Stimulated activated CD4-positive, alpha-beta T cell treated with anti-CD3 and anti-CD28 coated beads, TNF-alpha, amount 100 ng/mL, for 24 hours (primary cell): ENCODE measurements around the gene XKR3.
"Not testable (repeated sequence)": the region's sequence is repeated elsewhere in the genome, so short reads cannot be mapped to it uniquely, and the experiment has no call there.

ENCODE experiments used
- DNase-seq, 3 experiments: peaks; one replicate each; pipeline ENCODE4 v3.0.0-alpha.2; 2020; ENCODE audit warnings: low read depth in 3 of 3

The XKR3 gene

DNA sequence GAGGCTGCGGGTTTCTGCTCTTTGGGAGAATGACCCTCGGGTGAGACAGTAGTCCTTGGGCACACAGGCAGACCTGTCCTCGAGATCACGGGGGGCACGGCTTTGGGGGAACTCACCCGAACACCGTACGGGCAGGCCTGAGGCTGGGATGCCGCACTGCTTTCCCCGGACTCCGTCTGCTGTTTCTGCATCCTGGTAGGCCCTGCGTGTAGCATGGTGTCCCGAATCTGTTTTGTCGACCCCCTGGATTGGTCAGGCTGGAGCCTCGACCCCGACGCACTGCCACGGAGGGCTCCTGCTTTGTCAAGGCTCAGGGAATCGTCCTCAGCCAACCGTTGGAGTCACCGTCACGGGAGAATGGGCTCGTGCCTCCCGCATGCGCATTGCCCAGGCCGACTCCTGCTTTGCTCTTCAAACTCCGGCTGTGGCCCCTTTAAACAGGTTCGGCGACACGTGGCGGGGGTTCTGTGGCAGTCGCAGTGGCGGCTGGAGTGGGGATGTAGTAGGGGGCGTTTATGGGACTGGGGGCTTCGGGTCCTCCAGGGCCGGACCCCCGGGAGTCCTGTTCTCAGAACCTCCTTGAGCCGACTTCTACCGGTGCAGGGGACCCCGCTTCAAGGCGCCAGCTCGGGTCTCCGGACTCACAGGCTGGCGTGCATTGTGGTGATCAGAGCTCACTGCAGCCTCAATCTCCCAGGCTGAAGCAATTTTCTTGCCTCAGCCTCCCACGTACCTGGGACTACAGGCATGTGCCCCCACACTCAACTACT, 76.9 kb downstream of the XKR3 start:
- not testable (repeated sequence) for DNase-seq

DNA sequence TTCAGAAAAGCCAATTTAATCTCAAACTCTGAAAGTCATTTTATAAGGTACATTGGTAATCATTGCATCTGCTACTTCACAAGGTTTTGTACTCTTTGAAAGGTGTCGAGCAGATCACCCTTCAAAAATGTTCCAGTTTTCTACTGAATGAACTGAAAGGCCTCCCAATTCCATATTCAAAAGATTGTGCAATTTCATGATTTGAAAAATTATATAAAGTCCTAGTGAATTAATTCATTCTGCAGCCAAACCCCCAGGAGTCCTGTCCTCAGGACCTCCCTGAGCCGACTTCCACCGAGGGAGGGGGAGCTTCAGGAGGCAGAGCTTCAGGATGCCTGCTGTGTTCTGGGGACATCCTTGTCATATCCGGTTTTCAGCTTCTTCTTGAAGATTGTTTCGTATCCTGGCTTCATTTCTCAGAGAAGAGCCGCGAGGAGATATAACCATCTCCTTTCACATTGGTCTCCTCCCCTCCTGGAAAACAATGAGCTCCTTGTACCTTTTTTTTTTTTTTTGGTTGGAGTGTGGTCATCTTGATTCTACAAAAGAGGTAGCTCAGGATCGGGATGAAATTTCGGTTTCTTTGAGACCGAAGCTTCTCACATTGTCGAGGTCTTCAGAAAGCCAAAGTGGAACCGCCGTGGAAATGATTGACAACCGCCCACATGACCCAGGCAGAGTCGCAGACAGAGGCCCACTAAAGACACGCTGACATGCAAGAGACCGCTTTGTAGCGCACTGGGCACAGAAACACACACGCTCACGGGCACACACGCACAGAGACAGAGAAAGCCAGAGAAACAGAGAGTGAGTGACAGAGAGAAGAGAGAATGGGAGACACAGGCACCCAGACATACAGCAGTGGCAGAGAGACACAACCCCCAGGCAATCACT, 77.7 kb downstream of the XKR3 start:
- DNase-seq = not testable (repeated sequence)

DNA sequence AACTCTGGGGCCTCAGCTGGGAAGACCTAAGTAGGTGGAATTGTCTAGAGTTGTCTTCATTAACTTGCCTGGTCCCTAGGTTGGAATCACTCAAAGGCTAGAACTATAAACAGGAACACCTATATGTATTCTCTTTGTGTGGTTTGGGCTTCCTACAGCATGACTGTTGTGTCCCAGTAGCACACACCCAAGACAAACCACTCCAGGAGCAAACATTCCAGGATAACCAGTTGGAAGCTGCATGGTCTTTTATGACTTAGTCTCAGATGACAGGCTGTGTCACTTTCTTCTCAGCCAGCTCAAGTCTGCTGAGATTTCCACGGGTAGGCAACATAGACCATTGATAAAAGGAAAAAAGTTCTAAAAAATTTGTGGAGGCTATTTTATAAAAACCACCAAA, 90.9 kb downstream of the XKR3 start:
- not testable (repeated sequence) for DNase-seq
